Duodenal mucosa (tissue), 2 donors: ENCODE data around the gene VEZT.

Source experiments
- H3K27ac ChIP-seq: one replicate; pipeline ENCODE4 v1.7.0; 2013; ENCODE audit warnings: low read depth, low read length
- H3K27me3 ChIP-seq, 2 donors: one replicate each; pipeline ENCODE4 v1.7.0; 2013; ENCODE audit warnings: low read length in 2 of 2, control low read depth in 1 of 2; ENCODE audit not compliant: insufficient read depth in 2 of 2, control insufficient read depth in 1 of 2
- H3K36me3 ChIP-seq, 2 donors: one replicate each; pipeline ENCODE4 v1.7.0; 2013; ENCODE audit warnings: low read length in 2 of 2, control low read depth in 1 of 2; ENCODE audit not compliant: insufficient read depth in 2 of 2, control insufficient read depth in 1 of 2
- H3K4me1 ChIP-seq, 2 donors: one replicate each; pipeline ENCODE4 v1.7.0; 2013; ENCODE audit warnings: low read length in 2 of 2, control low read depth in 1 of 2; ENCODE audit not compliant: insufficient read depth in 2 of 2, control insufficient read depth in 1 of 2
- H3K4me3 ChIP-seq, 2 donors: one replicate each; pipeline ENCODE4 v1.7.0; 2013; ENCODE audit warnings: low read length in 2 of 2, low read depth in 1 of 2
- H3K9ac ChIP-seq, 2 donors: one replicate each; pipeline ENCODE4 v1.7.0; 2013; ENCODE audit warnings: low read length in 2 of 2, low read depth in 1 of 2
- H3K9me3 ChIP-seq, 2 donors: one replicate each; pipeline ENCODE4 v1.7.0; 2013; ENCODE audit warnings: low read length in 2 of 2, control low read depth in 1 of 2; ENCODE audit not compliant: control insufficient read depth in 1 of 2

The VEZT gene

DNA sequence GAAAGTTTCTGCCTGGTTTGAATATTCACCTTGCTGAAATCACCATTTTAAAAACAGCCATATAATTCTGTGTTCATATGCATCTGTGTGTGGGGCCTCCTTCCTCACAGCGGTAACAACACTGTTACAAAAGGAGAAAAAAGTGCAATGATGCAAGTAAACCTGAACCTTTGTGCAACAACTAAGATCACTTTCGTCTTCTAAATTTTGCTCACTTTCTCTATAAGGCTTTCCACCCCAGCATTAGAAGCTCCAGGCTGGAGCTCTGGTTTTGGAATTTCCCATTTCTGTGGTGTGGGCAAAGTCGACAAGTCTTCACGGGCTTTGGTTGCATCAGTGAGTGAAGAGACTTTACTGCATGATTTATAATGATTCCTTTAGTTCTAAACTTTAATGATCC is 18.7 kb upstream of the VEZT start:
- H3K27me3 ChIP-seq: no peaks in the 10 kb centered on the region
- H3K27ac ChIP-seq: no peak overlapping the region

DNA sequence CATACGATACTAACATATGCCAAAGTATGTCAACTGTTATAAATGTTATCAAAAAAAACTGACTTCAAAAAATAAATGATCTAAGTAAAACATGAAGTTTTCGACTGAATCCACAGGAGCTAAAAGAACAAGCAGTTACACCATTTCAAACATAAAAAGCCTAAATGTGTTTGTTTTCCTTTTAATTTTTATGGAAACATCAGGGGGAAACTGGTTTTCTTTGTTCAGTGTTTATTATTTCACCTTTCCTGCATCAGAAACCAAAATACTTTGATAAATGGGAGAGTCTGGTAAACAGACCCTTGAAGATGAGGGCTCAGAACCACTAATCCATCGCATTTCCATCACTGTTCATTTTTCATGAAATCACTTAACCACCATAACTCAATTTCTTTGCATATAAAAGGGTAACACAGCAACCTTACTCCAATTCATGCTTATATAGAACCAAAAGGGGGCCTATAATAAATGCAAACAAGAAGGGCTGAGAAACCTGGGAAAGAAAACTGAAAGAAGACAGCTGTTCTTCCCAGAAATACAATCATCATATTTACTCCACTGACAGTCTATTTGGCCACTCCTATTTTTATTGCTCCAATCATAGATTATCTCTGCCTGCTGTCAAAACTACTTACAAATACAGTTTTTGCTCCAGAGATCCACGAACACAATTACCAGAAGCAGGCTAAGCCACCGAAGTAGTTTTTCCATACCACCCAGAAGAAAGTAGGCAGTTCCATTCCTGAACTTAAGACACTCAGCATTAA is 17.3 kb upstream of the VEZT start:
- Histone ChIP-seq H3K4me1 (peaks cover 10 to 26% of the 10 kb centered on the region in 2 donors), H3K9me3 (no peaks in the 10 kb centered on the region), H3K4me3 (peak overlapping the region in 1 of 2 donors; percentile 40), H3K27ac (no peak overlapping the region), H3K36me3 (no peaks in the 10 kb centered on the region), H3K27me3 (no peaks in the 10 kb centered on the region), H3K9ac (peak overlapping the region in 1 of 2 donors; percentile 12)

More for the DNA sequence above, 18.7 kb upstream of the VEZT start:
- H3K9me3 ChIP-seq: no peaks in the 10 kb centered on the region
- no peak overlapping the region for H3K4me3 ChIP-seq
- peaks cover 5 to 16% of the 10 kb centered on the region in 2 donors for H3K4me1 ChIP-seq
- H3K9ac ChIP-seq: no peak overlapping the region
- no peaks in the 10 kb centered on the region for H3K36me3 ChIP-seq

DNA sequence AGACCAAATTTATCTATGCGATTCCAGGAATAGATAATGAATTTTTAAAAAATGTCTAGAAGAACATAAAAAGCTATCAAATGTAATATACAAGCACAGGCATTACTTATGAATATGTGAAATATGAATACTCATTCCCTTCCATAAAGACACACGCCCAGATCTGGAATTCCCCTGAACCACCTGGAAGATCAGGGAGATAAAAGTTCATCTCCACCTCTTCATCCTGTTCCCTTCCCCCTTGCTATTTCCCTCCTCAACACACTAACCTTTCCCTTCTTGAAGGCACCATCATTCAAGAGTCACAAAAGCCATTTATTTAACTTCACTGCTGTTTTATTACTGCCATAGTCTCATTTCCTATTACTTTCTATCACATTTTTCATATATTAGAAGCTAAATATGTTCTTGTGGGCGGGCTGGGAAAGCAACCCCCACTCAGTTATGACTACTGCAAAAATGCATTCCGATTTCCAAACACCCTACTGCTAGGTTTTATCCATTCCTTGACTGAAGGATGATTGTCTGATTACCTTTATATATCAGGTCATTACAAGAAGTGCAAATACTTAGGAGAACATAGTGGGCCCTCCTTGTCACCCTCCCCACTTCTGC is 16.4 kb upstream of the VEZT start:
- peaks cover 10 to 33% of the 10 kb centered on the region in 2 donors for H3K4me1 ChIP-seq
- H3K36me3 ChIP-seq: no peaks in the 10 kb centered on the region
- H3K9me3 ChIP-seq: no peaks in the 10 kb centered on the region
- no peaks in the 10 kb centered on the region for H3K27me3 ChIP-seq
- no peak overlapping the region for H3K27ac ChIP-seq
- no peak overlapping the region for H3K9ac ChIP-seq
- no peak overlapping the region for H3K4me3 ChIP-seq

DNA sequence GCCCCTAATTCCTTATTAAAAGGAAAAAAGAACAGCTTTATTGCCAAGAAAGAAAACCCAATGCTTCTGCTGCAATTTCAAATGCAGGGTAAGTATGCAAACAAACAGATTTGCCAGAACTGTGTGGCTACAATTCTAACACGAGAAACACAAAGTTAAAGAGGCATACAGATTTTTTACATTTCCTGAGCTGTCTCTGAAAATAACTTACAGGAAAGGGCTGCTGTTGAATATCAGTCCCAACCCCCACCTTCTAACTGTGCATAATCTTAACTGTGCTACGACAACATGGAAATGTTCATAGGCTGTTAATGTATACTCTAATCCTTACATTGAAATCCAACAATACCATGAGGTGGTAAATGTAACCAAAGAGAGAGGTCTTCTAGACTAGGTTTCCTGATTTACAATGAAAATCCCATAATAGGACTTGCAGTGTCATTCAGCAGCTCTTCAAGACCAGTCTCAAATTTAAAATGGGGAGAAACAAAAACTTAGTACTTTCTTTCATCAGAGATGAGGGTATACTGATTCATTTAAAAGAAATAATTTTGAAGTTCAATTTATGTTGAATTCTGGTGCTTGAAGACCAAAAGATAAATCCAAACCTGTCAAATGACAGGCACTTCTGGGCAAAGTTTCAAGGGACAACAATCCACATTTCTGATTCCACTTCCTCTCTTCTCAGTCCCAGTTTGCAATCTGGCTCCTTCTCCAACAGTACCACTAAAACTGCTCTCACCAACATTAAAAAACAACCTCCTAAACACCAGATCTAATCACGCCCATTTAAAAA is 14.7 kb upstream of the VEZT start:
- no peak overlapping the region for H3K27ac ChIP-seq
- H3K4me3 ChIP-seq: no peak overlapping the region
- peaks cover 10 to 33% of the 10 kb centered on the region in 2 donors for H3K4me1 ChIP-seq

GRCh38 chr12:95203487-95204030 is 14.0 kb upstream of the VEZT start:
- H3K4me1 ChIP-seq: peaks cover 10 to 33% of the 10 kb centered on the region in 2 donors
- H3K36me3 ChIP-seq: no peaks in the 10 kb centered on the region
- no peak overlapping the region for H3K9ac ChIP-seq
- no peak overlapping the region for H3K4me3 ChIP-seq
- no peaks in the 10 kb centered on the region for H3K27me3 ChIP-seq
- no peak overlapping the region for H3K27ac ChIP-seq
- H3K9me3 ChIP-seq: no peaks in the 10 kb centered on the region

More for the DNA sequence above, 14.7 kb upstream of the VEZT start:
- Histone ChIP-seq H3K36me3 (no peaks in the 10 kb centered on the region), H3K9me3 (no peaks in the 10 kb centered on the region), H3K9ac (no peak overlapping the region), H3K27me3 (no peaks in the 10 kb centered on the region)

GRCh38 chr12:95204141-95204866 is 13.3 kb upstream of the VEZT start:
- Histone ChIP-seq H3K9me3 (no peaks in the 10 kb centered on the region), H3K4me1 (peaks cover 10 to 33% of the 10 kb centered on the region in 2 donors), H3K4me3 (no peak overlapping the region), H3K27me3 (no peaks in the 10 kb centered on the region), H3K9ac (no peak overlapping the region), H3K27ac (no peak overlapping the region), H3K36me3 (no peaks in the 10 kb centered on the region)

GRCh38 chr12:95205016-95205624 is 12.5 kb upstream of the VEZT start:
- H3K4me1 ChIP-seq: peaks cover 10 to 32% of the 10 kb centered on the region in 2 donors
- no peak overlapping the region for H3K9ac ChIP-seq
- peak overlapping the region; percentile 37 for H3K27ac ChIP-seq

DNA sequence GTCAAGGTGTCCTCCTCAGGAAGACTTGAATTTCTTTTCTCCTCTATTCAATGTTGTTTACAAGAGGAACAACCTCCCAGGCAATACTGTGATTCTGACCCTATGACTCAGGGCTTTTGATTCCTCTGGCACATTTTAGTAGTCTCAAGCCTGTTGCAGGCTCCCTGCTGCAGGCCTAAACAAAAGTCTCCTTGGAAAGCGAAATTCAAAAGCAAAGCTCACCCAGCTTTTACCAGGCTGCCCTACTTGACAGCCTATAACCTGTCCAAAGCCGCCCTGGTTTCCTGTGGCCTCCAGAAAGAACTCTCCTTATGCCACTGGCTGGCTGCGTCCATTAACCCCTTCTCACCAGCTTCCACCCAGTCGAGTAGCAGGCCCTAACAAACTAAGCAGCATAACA is 11.9 kb upstream of the VEZT start:
- Histone ChIP-seq H3K9ac (no peak overlapping the region), H3K4me3 (no peak overlapping the region)

More at GRCh38 chr12:95205016-95205624, 12.5 kb upstream of the VEZT start:
- Histone ChIP-seq H3K36me3 (no peaks in the 10 kb centered on the region), H3K27me3 (no peaks in the 10 kb centered on the region), H3K9me3 (no peaks in the 10 kb centered on the region), H3K4me3 (no peak overlapping the region)

GRCh38 chr12:95206916-95207315 is 10.7 kb upstream of the VEZT start:
- no peaks in the 10 kb centered on the region for H3K27me3 ChIP-seq
- no peak overlapping the region for H3K9ac ChIP-seq
- H3K9me3 ChIP-seq: no peaks in the 10 kb centered on the region
- peaks cover 6 to 18% of the 10 kb centered on the region in 2 donors for H3K4me1 ChIP-seq
- H3K27ac ChIP-seq: no peak overlapping the region
- no peaks in the 10 kb centered on the region for H3K36me3 ChIP-seq
- no peak overlapping the region for H3K4me3 ChIP-seq

More for the DNA sequence above, 11.9 kb upstream of the VEZT start:
- Histone ChIP-seq H3K4me1 (peaks cover 9 to 26% of the 10 kb centered on the region in 2 donors), H3K27ac (peak overlapping the region; percentile 37), H3K9me3 (no peaks in the 10 kb centered on the region), H3K27me3 (no peaks in the 10 kb centered on the region), H3K36me3 (no peaks in the 10 kb centered on the region)
